Mucosa of descending colon (tissue), 3 donors: Measurements from ENCODE around the gene BOLL. TPM values are rescaled to one million over a fixed set of nuclear protein-coding genes. Genes with fewer than 3 reads are reported as not detected.

Experiments
- ATAC-seq: fragments of 200-7000 bp; cut with Tn5 transposase; one replicate; pipeline ENCODE4 v1.9.1; 2020; ENCODE audit warnings: mild to moderate bottlenecking, moderate library complexity
- DNase-seq, 3 donors: peaks; one replicate each; pipeline ENCODE4 v3.0.0-alpha.2; 2020
- H3K36me3 ChIP-seq: fragments of 200-600 bp; one replicate; pipeline ENCODE4 v1.8.0; 2021; ENCODE audit warnings: low read depth, mild to moderate bottlenecking
- H3K4me1 ChIP-seq: fragments of 200-600 bp; one replicate; pipeline ENCODE4 v1.8.0; 2021; ENCODE audit warnings: low read depth, mild to moderate bottlenecking
- H3K4me3 ChIP-seq: fragments of 200-600 bp; one replicate; pipeline ENCODE4 v1.8.0; 2021; ENCODE audit warnings: mild to moderate bottlenecking
- H3K9me3 ChIP-seq: fragments of 200-600 bp; one replicate; pipeline ENCODE4 v1.8.0; 2021; ENCODE audit warnings: mild to moderate bottlenecking
- CTCF ChIP-seq: fragments of 200-600 bp; IDR thresholded peaks from one replicate; pipeline ENCODE4 v1.8.0; 2022; ENCODE audit warnings: antibody characterized with exemption, mild to moderate bottlenecking
- intact Hi-C, 2 donors: fragments of 100-400 bp; cut with DNase I in 1 of 2; cut with micrococcal nuclease in 1 of 2; formaldehyde crosslinking; loops; one replicate each; pipeline versions ENCODE4 v1.11.0 to v1.11.1; 2022; cut with DNase I, micrococcal nuclease
- total RNA-seq, 3 donors: library from RNA; stranded (reverse); fragmentation: NEBNext Ultra II Directional in 2 of 3; extraction: Animal tissue kit (Norgen Biotek cat#: 25700) in 2 of 3; gene quantifications; one replicate each; pipeline versions ENCODE4 v1.2.1 to v1.2.4, GENCODE V29; 2021 to 2023
- donor health status: DM: no; HTN: no; CAD: no; lungs with moderate emphysema.
- donor health status: DM: no; HTN: no; CAD: no.
- donor health status: DM: no; HTN: yes; CAD: no.

BOLL gene
- total RNA-seq, 3 donors from 2014 or later: 0.14 TPM; not detected in 2

- DNase-seq (no peak), ATAC-seq (no peak)
- intact Hi-C loops: loop anchor here in 1 of 2 donors (10.0 kb wide), 1 partner anchor 246 kb away; no protein-coding TSS in a partner anchor
- TF ChIP-seq CTCF: no peak
- Histone ChIP-seq H3K36me3 (no peaks in the 10 kb centered on the region), H3K4me1 (peaks cover 1% of the 10 kb centered on the region), H3K9me3 (no peaks in the 10 kb centered on the region), H3K4me3 (no peak overlapping the region)
These were observed 23.9 kb upstream of the BOLL start for GRCh38 chr2:197809064-197809463.

GRCh38 chr2:197805715-197806633 lies 20.9 kb upstream of the BOLL start:
- no peak for ATAC-seq
- intact Hi-C loops: loop anchor here in 1 of 2 donors (10.0 kb wide), 1 partner anchor 249 kb away; no protein-coding TSS in a partner anchor
- no peak for TF ChIP-seq CTCF
- Histone ChIP-seq H3K9me3 (no peaks in the 10 kb centered on the region), H3K4me3 (no peak overlapping the region), H3K4me1 (peaks cover 7% of the 10 kb centered on the region), H3K36me3 (no peaks in the 10 kb centered on the region)
- DNase-seq: no peak

- DNase-seq: peak; percentile 25 to 62 (median 37)
- ATAC-seq: peak; percentile 52
- H3K4me1 ChIP-seq: peaks cover 7% of the 10 kb centered on the region
These were observed 19.9 kb upstream of the BOLL start for GRCh38 chr2:197804758-197805714.

GRCh38 chr2:197804049-197804757 lies 19.1 kb upstream of the BOLL start, which contains the start of gene PLCL1:
PLCL1 (plus strand) TSS chr2:197804593.
- DNase-seq (peak; percentile 90 to 93 (median 92)), ATAC-seq (peak; percentile 99)
- peak within 1 kb of the TSS; percentile 38 for H3K4me3 ChIP-seq
- H3K9me3 ChIP-seq: no peaks in the 10 kb centered on the region
- H3K4me1 ChIP-seq: peaks cover 7% of the 10 kb centered on the region
- no peaks in the 10 kb centered on the region for H3K36me3 ChIP-seq
- no peak for TF ChIP-seq CTCF
- intact Hi-C loops: loop anchor here (5.0 to 10.0 kb wide), 2 partner anchors 251 to 493 kb away; no protein-coding TSS in a partner anchor

More at GRCh38 chr2:197804758-197805714, 19.9 kb upstream of the BOLL start:
- H3K4me3 ChIP-seq: peak overlapping the region; percentile 38
- no peaks in the 10 kb centered on the region for H3K9me3 ChIP-seq
- intact Hi-C loops: loop anchor here (5.0 to 10.0 kb wide), 2 partner anchors 250 to 492 kb away; no protein-coding TSS in a partner anchor
- no peaks in the 10 kb centered on the region for H3K36me3 ChIP-seq
- no peak for TF ChIP-seq CTCF

GRCh38 chr2:197803033-197803444 lies 17.9 kb upstream of the BOLL start:
- Histone ChIP-seq H3K4me3 (no peak overlapping the region), H3K36me3 (no peaks in the 10 kb centered on the region), H3K9me3 (no peaks in the 10 kb centered on the region), H3K4me1 (peaks cover 7% of the 10 kb centered on the region)
- peak in 1 of 3 donors; percentile 67 for DNase-seq
- intact Hi-C loops: loop anchor here (2.0 to 10.0 kb wide), 3 partner anchors 252 to 494 kb away; no protein-coding TSS in a partner anchor
- peak; percentile 13 for TF ChIP-seq CTCF
- peak; percentile 44 for ATAC-seq
